Measurements from ENCODE around the gene RBKS.
A peak's percentile ranks its signal among the peaks of the same experiment; 100 is the strongest.

The RBKS gene

DNA sequence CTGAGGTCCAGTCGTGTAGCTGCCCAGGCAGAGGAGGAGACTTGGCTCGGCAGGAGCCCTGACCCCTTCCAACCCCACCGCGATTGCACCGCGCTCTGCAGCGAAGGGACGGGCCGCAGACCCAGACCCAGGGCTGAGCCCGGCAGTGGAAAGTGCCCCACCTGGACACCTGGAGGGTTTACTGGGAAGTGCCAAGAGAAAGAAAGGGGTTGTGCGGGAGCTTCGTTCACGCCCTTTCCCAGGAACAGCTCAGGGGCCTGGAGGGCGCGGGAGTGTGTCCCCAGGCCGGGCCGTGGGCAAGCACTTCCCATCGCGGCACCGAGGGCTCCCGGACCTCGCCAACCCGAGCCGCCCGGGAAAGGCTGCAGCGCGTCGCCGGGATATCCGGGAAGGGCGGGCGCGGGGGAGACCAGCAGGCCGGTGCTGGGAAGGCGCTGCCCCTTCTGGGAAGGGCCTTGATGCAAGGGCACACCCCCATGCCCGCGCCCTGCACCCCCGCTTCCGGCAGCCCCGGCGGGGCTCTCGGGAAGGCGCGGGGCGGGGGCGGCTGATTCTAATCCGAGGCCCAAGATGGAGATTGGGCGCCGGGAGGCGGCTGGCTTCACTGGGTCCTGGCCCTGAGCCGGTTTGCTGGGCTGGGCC is 154.8 kb downstream of the RBKS start:
- peak; percentile 75 for DNase-seq (ENCODE audit: low read depth)

DNA sequence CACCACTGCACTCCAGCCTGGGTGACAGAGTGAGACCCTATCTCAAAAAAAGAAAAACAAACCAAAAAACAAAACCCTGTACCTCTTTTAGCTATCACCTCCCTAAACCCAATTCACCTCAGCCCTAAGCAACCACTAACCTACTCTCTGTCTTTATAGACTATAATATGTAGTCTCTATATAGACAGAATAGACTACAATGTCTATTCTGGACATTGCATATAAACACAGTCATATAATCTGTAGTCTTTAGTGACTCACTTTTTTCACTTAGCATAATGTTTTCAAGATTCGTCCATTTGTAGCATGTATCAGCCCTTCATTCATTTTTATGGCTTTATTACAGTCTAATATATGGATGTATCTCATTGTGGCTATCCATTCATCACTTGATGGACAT is 155.9 kb downstream of the RBKS start:
- DNase-seq (ENCODE audit: low read depth): no peak
